CD4-positive, alpha-beta T cell treated with Interleukin-1 beta for 1 hour (primary cell): ENCODE data around the gene WNT9A.

Experiments
- DNase-seq, 2 donors: peaks; one replicate each; pipeline ENCODE4 v3.0.0-alpha.2; 2020 to 2022

The WNT9A gene

GRCh38 chr1:227894831-227895451 lies 52.8 kb downstream of the WNT9A start:
- DNase-seq: no peak

- DNase-seq: no peak
These were observed 53.6 kb downstream of the WNT9A start for GRCh38 chr1:227893949-227894721.

DNA sequence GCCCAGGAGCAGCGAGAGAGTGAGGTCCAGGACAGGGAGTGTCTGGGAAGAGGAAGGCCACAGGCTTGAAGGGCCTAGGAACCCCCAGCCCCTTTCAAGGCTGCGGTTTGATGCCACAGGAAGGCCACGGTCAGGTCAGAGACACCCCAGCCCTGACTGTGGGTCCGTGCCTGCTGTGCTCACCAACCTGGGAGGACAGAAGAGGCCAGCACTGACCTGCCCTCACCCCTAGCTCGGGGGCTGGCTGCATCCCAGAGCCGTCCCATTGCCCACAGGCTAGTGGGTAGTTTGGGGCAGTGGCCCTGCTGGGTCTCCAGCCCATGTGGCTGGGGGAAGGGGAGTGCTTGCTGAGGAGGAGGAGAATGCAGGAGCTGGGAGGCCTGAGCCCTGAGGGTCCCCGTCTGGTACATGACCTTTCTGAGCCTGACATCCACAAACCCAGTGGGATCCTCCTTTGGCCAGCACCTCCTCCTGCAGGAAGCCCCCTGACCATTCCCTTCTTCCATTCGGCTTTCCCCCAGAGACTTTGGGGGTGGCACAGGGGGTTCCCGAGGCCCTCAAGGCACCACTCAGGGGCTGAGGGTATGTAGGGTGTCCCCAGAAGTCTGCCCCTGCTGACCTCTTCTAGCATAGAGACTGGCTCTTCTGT lies 54.3 kb downstream of the WNT9A start:
- no peak for DNase-seq

DNA sequence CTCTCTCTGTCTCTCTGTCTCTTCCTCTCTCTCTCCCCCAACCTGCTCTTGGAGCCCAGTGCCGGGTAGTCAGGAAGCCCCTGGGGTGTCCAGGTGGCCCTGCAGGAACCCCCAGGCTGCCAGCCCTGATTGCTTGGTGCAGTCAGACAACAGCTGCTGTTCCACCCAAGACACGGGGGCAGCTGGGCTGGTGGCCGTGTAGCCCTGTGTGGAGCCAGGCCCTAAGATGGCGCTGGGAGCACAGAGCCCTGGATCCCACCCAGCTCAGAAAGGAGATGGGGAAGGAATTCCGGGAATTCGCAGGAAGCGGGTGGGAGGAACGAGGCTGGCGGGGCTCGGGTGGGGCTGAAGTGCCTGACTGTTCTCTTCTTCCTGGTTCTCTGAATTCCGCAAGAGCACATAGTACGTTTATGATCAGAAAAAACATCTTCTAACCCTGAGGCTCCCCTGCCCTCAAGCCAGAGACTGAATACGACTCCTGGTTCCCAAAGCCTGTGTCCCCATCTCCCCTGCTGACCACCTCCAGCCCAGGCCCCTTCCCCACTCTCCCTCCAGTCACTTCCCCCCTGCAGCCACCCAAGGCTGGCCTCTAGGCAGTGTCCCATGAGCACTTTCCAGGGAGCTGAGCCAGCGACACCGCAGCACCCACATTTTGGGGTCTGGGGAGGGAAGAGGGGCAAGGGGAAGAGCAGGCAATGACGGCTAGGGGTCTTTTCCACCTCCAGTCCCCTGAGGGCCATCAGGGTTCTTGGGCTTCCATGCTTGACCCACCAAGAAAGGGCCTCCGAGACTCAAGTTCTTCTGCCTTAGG lies 55.0 kb downstream of the WNT9A start:
- no peak for DNase-seq

GRCh38 chr1:227891955-227892488 lies 55.7 kb downstream of the WNT9A start:
- no peak for DNase-seq

GRCh38 chr1:227891223-227891954 lies 56.3 kb downstream of the WNT9A start:
- no peak for DNase-seq

DNA sequence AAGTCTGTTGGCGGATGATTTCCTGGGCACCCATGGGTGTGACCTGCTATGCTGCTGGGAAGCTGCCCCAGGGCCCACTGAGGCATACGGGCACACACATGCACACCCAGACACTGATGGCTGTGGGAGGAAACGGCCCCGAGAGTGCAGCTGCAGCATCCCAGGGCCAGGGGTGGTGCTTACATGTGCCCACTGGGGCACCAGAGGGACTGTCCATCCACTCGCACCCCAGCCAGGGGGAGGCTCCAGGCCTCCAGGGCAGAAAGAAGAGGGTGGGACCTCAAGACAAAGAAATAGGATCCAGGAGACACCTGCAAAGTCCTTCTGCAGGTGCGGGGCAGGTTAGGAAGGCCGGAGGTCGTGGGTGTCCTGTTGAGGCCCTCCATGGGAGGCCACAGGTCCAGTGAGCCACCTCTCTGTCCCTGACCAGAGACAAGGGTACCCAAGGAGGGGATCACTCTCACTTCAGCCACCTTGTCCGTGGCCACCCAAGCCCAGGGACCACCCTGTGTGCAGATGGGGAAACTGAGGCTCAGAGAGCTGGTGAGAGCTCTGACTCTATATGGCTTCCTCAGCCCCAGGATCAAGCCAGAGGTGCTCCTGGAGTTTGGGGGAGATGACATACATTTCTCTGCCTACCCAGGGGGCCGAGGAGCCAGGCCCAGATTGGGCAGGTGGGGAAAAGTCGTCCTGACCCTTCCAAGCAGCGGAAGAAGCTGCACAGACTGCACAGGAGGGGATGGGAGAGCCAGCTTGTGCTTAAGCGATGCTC lies 57.1 kb downstream of the WNT9A start:
- DNase-seq: no peak

DNA sequence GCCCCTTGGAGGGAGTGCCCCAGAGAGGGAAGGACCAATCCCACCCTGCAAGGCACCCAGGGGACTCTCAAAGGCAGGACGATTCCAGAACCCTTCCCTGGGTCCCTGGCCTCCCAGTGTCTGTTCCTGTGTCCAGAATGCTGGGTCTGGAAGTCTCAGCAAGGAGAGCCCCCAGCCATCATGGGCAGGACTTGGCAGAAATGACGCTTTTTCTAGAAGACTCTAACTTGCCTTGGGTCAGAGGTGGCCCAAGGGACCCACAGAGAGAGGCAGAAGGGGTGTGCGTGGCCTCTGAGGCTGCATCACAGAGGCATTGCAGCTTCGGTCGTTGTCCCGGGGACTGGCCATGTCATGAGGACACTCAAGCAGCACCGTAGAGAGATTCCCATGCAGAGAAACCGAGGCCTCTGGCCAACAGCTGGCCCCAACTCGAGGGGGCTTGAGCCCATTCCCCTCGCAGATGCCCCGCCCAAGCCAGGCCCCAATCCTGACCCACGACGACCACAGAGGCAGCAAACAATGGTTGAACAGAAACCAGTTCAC lies 57.8 kb downstream of the WNT9A start:
- DNase-seq: no peak

- DNase-seq: no peak
These were observed 58.5 kb downstream of the WNT9A start for GRCh38 chr1:227889047-227889862.

DNA sequence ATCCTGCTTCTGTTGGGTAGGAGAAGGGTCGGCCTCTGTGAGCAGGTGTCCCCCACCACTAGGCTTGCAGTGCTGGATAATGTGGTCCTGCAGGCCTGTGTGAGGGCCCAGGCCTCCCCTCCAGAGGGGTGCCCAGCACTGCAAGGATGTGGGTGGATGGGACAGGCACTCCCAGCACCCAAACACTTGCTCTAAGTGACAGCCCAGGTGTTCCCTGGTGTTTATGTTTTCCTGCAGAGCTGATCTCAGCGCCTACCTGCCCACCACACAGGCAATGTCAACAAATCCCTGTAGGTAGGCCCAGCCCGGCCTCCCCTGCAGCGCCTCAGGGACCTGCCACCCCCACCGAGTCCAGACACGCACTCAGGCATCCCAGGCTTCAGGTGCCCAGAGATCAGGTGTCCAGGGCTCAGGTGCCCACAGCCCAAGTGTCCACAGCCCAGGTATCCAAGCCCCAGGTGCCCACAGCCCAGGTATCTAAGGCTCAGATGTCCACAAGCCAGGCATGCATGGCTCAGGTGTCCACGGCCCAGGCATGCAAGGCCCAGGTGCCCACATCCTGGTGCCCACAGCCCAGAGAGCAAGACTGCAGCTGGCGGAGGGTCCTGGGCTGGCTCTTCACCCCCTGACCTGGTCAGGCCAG lies 59.2 kb downstream of the WNT9A start:
- DNase-seq: no peak

- DNase-seq: peak in 1 of 2 donors; percentile 58
These were observed 59.9 kb downstream of the WNT9A start for GRCh38 chr1:227887697-227888403.

DNA sequence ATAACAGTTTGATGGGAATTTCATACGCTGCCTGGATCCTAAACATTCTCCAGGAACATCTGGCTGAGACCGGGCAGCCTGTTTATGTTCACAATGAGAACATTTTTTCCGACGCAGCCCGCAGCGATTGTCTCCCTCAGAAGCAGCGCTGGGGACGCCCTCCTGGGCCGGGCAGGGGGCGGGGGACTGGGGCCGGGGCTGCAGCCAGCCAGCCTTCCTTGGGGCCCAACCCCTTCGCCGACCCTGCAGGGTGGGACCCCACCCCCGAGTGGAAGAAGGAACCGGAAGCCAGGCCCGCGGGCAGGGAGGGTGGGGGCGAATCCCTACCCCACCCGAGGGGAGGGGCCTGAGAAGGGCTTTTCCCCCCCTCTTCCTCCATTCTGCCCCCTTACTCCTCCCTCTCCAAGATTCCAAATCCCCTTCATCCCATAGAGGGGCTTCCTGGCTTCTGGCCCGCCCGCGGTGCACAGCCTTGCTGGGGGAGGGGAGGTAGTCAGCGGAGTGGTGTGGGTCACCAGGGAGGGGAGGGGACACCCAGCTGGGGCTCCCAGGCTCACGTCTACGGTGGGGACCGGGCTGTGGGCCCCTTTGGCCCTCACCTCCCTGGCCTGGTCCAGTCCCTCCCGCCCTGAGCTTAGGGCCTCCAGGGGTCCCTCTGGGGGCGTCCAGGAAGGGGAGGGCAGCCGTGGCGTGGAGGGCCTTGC lies 60.6 kb downstream of the WNT9A start:
- peak in 1 of 2 donors; percentile 51 for DNase-seq

DNA sequence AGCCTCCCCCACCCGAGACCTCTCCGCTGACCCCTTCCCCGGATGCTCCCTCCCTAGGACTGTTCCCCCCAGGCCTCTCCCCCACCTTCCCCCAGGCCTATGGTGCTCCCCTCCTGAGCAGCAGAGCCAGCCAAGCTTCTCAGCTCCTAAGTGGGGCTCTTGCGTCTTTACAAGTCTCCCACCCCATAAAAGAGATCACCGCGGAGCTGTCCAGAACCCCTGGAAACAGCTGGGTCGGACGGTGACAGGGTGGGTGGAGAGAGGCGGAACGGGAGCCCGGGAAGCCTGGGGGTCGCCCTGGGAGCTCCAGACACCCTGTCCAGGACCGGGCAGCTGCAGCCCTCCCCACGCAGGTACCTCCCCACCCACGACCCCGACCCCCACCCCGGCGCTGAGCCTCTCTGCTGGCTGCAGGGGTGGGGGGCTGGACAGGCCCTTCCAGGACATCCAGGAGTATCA lies 61.2 kb downstream of the WNT9A start:
- no peak for DNase-seq

DNA sequence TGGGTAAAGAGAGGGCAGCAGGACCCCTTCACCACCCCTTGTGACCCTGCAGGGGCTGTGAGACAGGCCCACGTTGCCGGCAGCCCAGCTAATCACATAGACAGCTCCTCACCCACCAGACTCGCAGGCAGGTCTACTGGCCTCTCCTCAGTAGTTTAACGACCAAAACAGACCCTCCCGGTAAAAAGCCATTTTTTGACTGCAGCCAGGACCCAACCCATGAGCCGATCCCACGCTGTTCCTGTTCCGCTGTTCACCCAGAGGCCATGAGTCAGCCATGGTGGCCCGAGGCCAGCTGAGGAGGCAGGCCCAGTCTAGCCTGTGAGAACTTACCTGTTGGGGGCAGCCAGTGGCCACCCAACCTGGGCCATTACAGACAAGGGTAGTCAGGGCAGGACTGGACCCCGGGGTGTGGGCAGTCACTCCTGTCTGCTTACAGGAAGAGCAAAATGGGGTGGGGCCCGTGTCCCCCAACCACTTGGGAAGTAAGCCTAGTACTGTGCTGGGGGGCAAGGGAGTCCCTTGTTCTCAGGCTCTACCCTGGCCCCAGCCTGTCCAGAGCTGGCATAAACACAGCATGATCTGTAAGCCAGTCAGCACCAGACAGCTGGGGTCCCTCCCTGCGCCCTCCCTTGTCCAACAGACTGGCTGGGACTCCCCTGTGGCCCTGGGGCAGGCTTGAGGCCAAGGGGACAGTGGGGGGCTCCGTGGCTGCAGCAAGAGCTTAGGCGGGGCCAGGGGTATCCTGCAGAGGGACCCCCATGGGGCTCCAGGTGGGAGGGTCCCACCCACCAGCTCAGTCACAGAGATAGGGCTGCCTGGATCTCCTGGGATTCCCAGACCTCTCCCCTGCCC lies 61.9 kb downstream of the WNT9A start:
- no peak for DNase-seq

DNA sequence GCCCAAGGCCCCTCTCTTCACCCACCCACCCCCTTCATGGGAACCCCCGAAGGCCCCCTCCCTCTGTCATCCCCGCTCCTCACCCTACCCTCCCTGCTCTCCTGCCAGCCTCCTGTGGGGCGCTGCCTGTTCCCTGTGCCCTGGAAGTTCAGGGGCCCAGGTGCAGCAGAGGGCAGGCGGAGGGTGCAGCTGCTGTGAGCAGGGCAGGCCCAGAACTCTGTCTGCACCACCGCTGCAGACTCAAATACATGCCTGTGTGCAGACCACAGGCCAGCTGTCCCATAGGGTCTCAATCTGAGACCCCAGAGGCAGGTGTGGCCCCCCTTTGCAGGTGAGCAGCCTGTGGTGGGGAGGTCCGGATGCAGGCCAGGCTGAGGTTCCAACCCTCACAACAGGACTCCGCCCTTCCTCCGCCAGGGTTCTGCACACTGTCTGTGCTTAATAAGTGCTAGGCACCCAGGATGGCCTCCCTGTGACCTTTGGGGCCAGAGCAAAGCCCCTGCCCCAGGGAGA lies 62.5 kb downstream of the WNT9A start:
- DNase-seq: peak in 1 of 2 donors; percentile 28

GRCh38 chr1:227884370-227885134 lies 63.2 kb downstream of the WNT9A start:
- DNase-seq: no peak
